ENCODE results near the gene EFCAB12. TPM values are rescaled to one million over a fixed set of nuclear protein-coding genes. Genes with fewer than 3 reads are reported as not detected.

The EFCAB12 gene
- total and polyA plus RNA-seq, 2 of the 4 experiments (the other 2 are of a cell fraction) = under 0.01 to 0.17 TPM

DNA sequence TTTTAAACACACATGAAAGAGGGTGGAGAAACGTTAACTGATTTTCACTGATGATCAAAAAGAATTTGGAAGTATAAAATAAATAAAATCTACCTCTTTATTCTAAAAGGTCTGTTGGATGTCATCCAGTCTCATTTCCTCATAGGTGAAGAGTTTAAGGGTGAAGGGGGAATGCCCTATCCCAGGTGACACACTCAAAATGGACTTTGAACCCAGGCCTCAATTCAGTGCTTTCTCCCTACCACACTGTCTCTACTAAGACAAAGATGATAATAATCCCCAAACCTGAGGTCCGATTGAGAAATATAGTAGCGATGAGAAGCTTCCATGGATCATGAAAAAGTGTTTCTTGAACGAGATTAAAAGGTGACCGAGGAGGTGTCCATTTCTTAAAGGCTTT lies 5.1 kb upstream of the EFCAB12 start:
- no peak overlapping the region for H3K23ac ChIP-seq (ENCODE audit: low read depth, low read length)
- no peak overlapping the region for H2AK9ac ChIP-seq (replicated peaks; ENCODE audit: low read depth, low read length, poor library complexity)
- POLR2A ChIA-PET (ENCODE audit: unreplicated experiment) = no interaction called here
- no peak overlapping the region for H4K91ac ChIP-seq (ENCODE audit: insufficient read depth, low read depth, low read length)
- no peak overlapping the region for H2BK20ac ChIP-seq (ENCODE audit: low read depth, low read length)
- H3K4me2 ChIP-seq (ENCODE audit: low read depth, low read length) = no peak overlapping the region
- no CpG with 5 or more reads among the region's 5 CpGs for WGBS, 2 experiments (ENCODE audit: extremely low coverage in 2 of 2, insufficient read length in 1 of 2)
- H3K9me1 ChIP-seq (ENCODE audit: insufficient read depth, low read length) = peaks cover 12% of the 10 kb centered on the region; the same call in 1 of the 2 replicates
- H3K27ac ChIP-seq (ENCODE audit: insufficient read depth, low read length) = no peak overlapping the region
- no peak overlapping the region for H4K8ac ChIP-seq (ENCODE audit: low read depth in 2 of 2, low read length in 2 of 2)
- H3K4me3 ChIP-seq (ENCODE audit: insufficient read depth, low read depth, low read length) = no peak overlapping the region
- CTCF ChIA-PET = no interaction called here
- H2BK15ac ChIP-seq (ENCODE audit: low read depth, low read length) = no peak overlapping the region
- BruUV-seq (replicated peaks) = no TSS peak
- H3K14ac ChIP-seq (replicated peaks; ENCODE audit: low read depth, low read length) = no peak overlapping the region
- TF ChIP-seq RFX5 (IDR thresholded peaks at IDR 0.05; ENCODE audit: low read depth, low read length) = no peak
- TF ChIP-seq SMC3 (IDR thresholded peaks at IDR 0.05; ENCODE audit: low read depth, low read length) = no peak
- TF ChIP-seq CEBPB (IDR thresholded peaks at IDR 0.05; ENCODE audit: low read depth, low read length) = no peak
- TF ChIP-seq POLR2A (IDR thresholded peaks at IDR 0.05; ENCODE audit: low read depth, low read length) = no peak
- TF ChIP-seq FOS (IDR thresholded peaks at IDR 0.05; ENCODE audit: low read depth, low read length) = no peak
- no peak for TF ChIP-seq BHLHE40 (IDR thresholded peaks at IDR 0.05; ENCODE audit: low read depth, low read length)
- no peak for TF ChIP-seq MAZ (IDR thresholded peaks at IDR 0.05; ENCODE audit: borderline replicate concordance, low read depth, low read length)
- TF ChIP-seq CHD1 (IDR thresholded peaks at IDR 0.05; ENCODE audit: low read depth, low read length) = no peak
- no peak for TF ChIP-seq RAD21 (IDR thresholded peaks at IDR 0.05; ENCODE audit: low read length)
- TF ChIP-seq, protein P1, sequence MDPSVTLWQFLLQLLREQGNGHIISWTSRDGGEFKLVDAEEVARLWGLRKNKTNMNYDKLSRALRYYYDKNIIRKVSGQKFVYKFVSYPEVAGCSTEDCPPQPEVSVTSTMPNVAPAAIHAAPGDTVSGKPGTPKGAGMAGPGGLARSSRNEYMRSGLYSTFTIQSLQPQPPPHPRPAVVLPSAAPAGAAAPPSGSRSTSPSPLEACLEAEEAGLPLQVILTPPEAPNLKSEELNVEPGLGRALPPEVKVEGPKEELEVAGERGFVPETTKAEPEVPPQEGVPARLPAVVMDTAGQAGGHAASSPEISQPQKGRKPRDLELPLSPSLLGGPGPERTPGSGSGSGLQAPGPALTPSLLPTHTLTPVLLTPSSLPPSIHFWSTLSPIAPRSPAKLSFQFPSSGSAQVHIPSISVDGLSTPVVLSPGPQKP (IDR thresholded peaks at IDR 0.05; ENCODE audit: borderline replicate concordance, low read depth, low read length) = no peak
- TF ChIP-seq, protein P2, sequence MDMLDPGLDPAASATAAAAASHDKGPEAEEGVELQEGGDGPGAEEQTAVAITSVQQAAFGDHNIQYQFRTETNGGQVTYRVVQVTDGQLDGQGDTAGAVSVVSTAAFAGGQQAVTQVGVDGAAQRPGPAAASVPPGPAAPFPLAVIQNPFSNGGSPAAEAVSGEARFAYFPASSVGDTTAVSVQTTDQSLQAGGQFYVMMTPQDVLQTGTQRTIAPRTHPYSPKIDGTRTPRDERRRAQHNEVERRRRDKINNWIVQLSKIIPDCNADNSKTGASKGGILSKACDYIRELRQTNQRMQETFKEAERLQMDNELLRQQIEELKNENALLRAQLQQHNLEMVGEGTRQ (IDR thresholded peaks at IDR 0.05; ENCODE audit: low read depth, low read length) = no peak
- no peak for TF ChIP-seq MAFK (IDR thresholded peaks at IDR 0.05; ENCODE audit: low read depth, low read length)
- no peak for TF ChIP-seq MXI1 (IDR thresholded peaks at IDR 0.05; ENCODE audit: borderline replicate concordance, low read depth, low read length)
- TF ChIP-seq NFE2L2 (IDR thresholded peaks at IDR 0.05; ENCODE audit: low read depth, low read length) = no peak
- TF ChIP-seq, protein P3, sequence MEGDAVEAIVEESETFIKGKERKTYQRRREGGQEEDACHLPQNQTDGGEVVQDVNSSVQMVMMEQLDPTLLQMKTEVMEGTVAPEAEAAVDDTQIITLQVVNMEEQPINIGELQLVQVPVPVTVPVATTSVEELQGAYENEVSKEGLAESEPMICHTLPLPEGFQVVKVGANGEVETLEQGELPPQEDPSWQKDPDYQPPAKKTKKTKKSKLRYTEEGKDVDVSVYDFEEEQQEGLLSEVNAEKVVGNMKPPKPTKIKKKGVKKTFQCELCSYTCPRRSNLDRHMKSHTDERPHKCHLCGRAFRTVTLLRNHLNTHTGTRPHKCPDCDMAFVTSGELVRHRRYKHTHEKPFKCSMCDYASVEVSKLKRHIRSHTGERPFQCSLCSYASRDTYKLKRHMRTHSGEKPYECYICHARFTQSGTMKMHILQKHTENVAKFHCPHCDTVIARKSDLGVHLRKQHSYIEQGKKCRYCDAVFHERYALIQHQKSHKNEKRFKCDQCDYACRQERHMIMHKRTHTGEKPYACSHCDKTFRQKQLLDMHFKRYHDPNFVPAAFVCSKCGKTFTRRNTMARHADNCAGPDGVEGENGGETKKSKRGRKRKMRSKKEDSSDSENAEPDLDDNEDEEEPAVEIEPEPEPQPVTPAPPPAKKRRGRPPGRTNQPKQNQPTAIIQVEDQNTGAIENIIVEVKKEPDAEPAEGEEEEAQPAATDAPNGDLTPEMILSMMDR (conservative IDR thresholded peaks at IDR 0.05; ENCODE audit: low read depth, low read length) = no peak
- TF ChIP-seq RCOR1 (IDR thresholded peaks at IDR 0.05; ENCODE audit: insufficient replicate concordance, low read length) = no peak
- no peak overlapping the region for H2BK5ac ChIP-seq (ENCODE audit: low read depth, low read length, poor library complexity, severe bottlenecking)
- intact Hi-C loops (cut with micrococcal nuclease) = no loop called here
- H3K4me1 ChIP-seq (ENCODE audit: control insufficient read depth, insufficient read depth, low read length) = no peaks in the 10 kb centered on the region
- peaks cover 17 to 29% of the 10 kb centered on the region in 2 experiments; a peak in 3 of 4 replicates for H3K79me1 ChIP-seq (ENCODE audit: low read depth in 1 of 2, low read length in 2 of 2)
- H2AK5ac ChIP-seq (ENCODE audit: low read depth, low read length) = no peak overlapping the region
- ATAC-seq (ENCODE audit: low read depth) (no peak), DNase-seq (no peak)
- no peaks in the 10 kb centered on the region for H4K20me1 ChIP-seq (ENCODE audit: insufficient read depth, low read length)
- dilution Hi-C loops (cut with HindIII; ENCODE audit: low sequenced_read_pairs, unreplicated experiment) = no loop called here
- H3K18ac ChIP-seq (ENCODE audit: low read depth, low read length) = no peak overlapping the region
- no peak overlapping the region for H2BK120ac ChIP-seq (ENCODE audit: low read depth, low read length)
- H3K36me3 ChIP-seq (ENCODE audit: control insufficient read depth, insufficient read depth, low read length) = peaks cover 30% of the 10 kb centered on the region
- H2AFZ ChIP-seq (replicated peaks; ENCODE audit: low read length, poor library complexity) = no peak overlapping the region
- no peak overlapping the region for H4K5ac ChIP-seq (ENCODE audit: low read depth, low read length)
- no peak overlapping the region for H3K4ac ChIP-seq (ENCODE audit: low read depth, low read length)
- no peak overlapping the region for H3K9ac ChIP-seq (ENCODE audit: low read depth, low read length)
- H3K56ac ChIP-seq (ENCODE audit: extremely low read depth, insufficient read depth, low read length) = no peak overlapping the region
- H3K27me3 ChIP-seq (ENCODE audit: control insufficient read depth, insufficient read depth, low read length) = no peaks in the 10 kb centered on the region
- in situ Hi-C loops (cut with MboI; ENCODE audit: low sequenced_read_pairs) = no loop called here
- no peaks in the 10 kb centered on the region for H3K9me3 ChIP-seq (ENCODE audit: control insufficient read depth, insufficient read depth, low read length)
